H9 (cell line): ENCODE data around the gene HNRNPH2. TPM values are rescaled to one million over a fixed set of nuclear protein-coding genes. Genes with fewer than 3 reads are reported as not detected.

Experiments
- DNase-seq: peaks from one replicate; pipeline ENCODE4 v3.0.0-alpha.2; 2017
- H2AFZ ChIP-seq: one replicate; pipeline ENCODE4 v1.6.1; 2013; ENCODE audit warnings: mild to moderate bottlenecking, low read length, control low read depth, moderate library complexity
- H2AK5ac ChIP-seq: 2 replicates; pipeline ENCODE4 v1.6.1; 2013; ENCODE audit warnings: low read length, control low read depth, mixed read lengths; ENCODE audit not compliant: insufficient read length
- H2BK120ac ChIP-seq: one replicate; pipeline ENCODE4 v1.6.1; 2013; ENCODE audit warnings: low read depth, mild to moderate bottlenecking, low read length, control low read depth, inconsistent platforms; ENCODE audit not compliant: poor library complexity, severe bottlenecking
- H2BK12ac ChIP-seq: 2 replicates; pipeline ENCODE4 v1.6.1; 2013; ENCODE audit warnings: low read length, control low read depth, mixed read lengths, low read depth; ENCODE audit not compliant: insufficient read length
- H2BK15ac ChIP-seq: 2 replicates; pipeline ENCODE4 v1.6.1; 2013; ENCODE audit warnings: low read depth, low read length, control low read depth
- H2BK20ac ChIP-seq: one replicate; pipeline ENCODE4 v1.6.1; 2013; ENCODE audit warnings: low read depth, mild to moderate bottlenecking, low read length, control low read depth, inconsistent platforms; ENCODE audit not compliant: poor library complexity, severe bottlenecking
- H2BK5ac ChIP-seq: 2 replicates; pipeline ENCODE4 v1.6.1; 2013; ENCODE audit warnings: low read length, control low read depth, mixed read lengths; ENCODE audit not compliant: insufficient read length
- H3K14ac ChIP-seq: 2 replicates; pipeline ENCODE4 v1.6.1; 2013; ENCODE audit warnings: low read length, control low read depth; ENCODE audit not compliant: insufficient read depth
- H3K18ac ChIP-seq: 2 replicates; pipeline ENCODE4 v1.6.1; 2013; ENCODE audit warnings: low read depth, mild to moderate bottlenecking, mixed read lengths, low read length, control low read depth; ENCODE audit not compliant: insufficient read length
- H3K23ac ChIP-seq: 2 replicates; pipeline ENCODE4 v1.6.1; 2013; ENCODE audit warnings: low read length, control low read depth, mixed read lengths, low read depth; ENCODE audit not compliant: insufficient read length
- H3K23me2 ChIP-seq: 2 replicates; pipeline ENCODE4 v1.6.1; 2013; ENCODE audit warnings: low read depth, mild to moderate bottlenecking, mixed read lengths, low read length, control low read depth; ENCODE audit not compliant: insufficient read length, poor library complexity, severe bottlenecking
- H3K27ac ChIP-seq: 2 replicates; pipeline ENCODE4 v1.5.1; 2013; ENCODE audit warnings: low read length, control low read depth, mixed read lengths, low read depth; ENCODE audit not compliant: insufficient read length
- H3K27me3 ChIP-seq: 2 replicates; pipeline ENCODE4 v1.6.1; 2013; ENCODE audit warnings: low read length, control low read depth, inconsistent platforms; ENCODE audit not compliant: insufficient read depth
- H3K4ac ChIP-seq: 2 replicates; pipeline ENCODE4 v1.6.1; 2013; ENCODE audit warnings: low read depth, mild to moderate bottlenecking, control low read depth, inconsistent platforms, low read length, moderate library complexity
- H3K4me1 ChIP-seq: 2 replicates; pipeline ENCODE4 v1.6.1; 2013; ENCODE audit warnings: low read length, control low read depth, inconsistent platforms; ENCODE audit not compliant: insufficient read depth
- H3K4me2 ChIP-seq: 2 replicates; pipeline ENCODE4 v1.6.1; 2013; ENCODE audit warnings: low read length, control low read depth, mixed read lengths; ENCODE audit not compliant: insufficient read length, insufficient read depth
- H3K56ac ChIP-seq: 2 replicates; pipeline ENCODE4 v1.6.1; 2013; ENCODE audit warnings: low read depth, mild to moderate bottlenecking, mixed read lengths, low read length, control low read depth; ENCODE audit not compliant: insufficient read length
- H3K79me1 ChIP-seq: 2 replicates; pipeline ENCODE4 v1.6.1; 2013; ENCODE audit warnings: low read depth, mild to moderate bottlenecking, moderate library complexity, low read length, control low read depth, inconsistent platforms; ENCODE audit not compliant: insufficient read depth, poor library complexity, severe bottlenecking
- H3K79me2 ChIP-seq: 2 replicates; pipeline ENCODE4 v1.6.1; 2013; ENCODE audit warnings: low read length, control low read depth, inconsistent platforms; ENCODE audit not compliant: insufficient read depth
- H3K9ac ChIP-seq: 2 replicates; pipeline ENCODE4 v1.6.1; 2013; ENCODE audit warnings: low read length, control low read depth, mixed read lengths; ENCODE audit not compliant: insufficient read length; ENCODE audit errors: extremely low read depth
- H3K9me3 ChIP-seq: one replicate; pipeline ENCODE4 v1.6.1; 2013; ENCODE audit warnings: low read depth, low read length, inconsistent platforms; ENCODE audit not compliant: control insufficient read depth
- H3T11ph ChIP-seq: one replicate; pipeline ENCODE4 v1.6.1; 2013; ENCODE audit warnings: mild to moderate bottlenecking, low read length, control low read depth, inconsistent platforms
- H4K20me1 ChIP-seq: one replicate; pipeline ENCODE4 v1.6.1; 2013; ENCODE audit not compliant: control insufficient read depth, insufficient read length, insufficient read depth
- H4K5ac ChIP-seq: 2 replicates; pipeline ENCODE4 v1.6.1; 2013; ENCODE audit warnings: low read depth, mild to moderate bottlenecking, mixed read lengths, low read length, control low read depth; ENCODE audit not compliant: insufficient read length
- H4K8ac ChIP-seq: replicated peaks from 2 replicates; pipeline ENCODE4 v1.6.1; 2013; ENCODE audit warnings: low read length, control low read depth, mixed read lengths, low read depth; ENCODE audit not compliant: insufficient read length
- H4K91ac ChIP-seq: 2 replicates; pipeline ENCODE4 v1.6.1; 2013; ENCODE audit warnings: low read depth, mild to moderate bottlenecking, moderate library complexity, mixed read lengths, low read length, control low read depth; ENCODE audit not compliant: insufficient read length
- H3K27ac Mint-ChIP-seq, 3 experiments: 2 replicates in 2 of 3; 3 replicates in 1 of 3; pipeline ENCODE4 v1.8.0; 2020 to 2021; ENCODE audit warnings: mixed read lengths in 3 of 3, mild to moderate bottlenecking in 1 of 3, moderate library complexity in 1 of 3
- H3K27me3 Mint-ChIP-seq: 2 replicates; pipeline ENCODE4 v1.8.0; 2021; ENCODE audit warnings: low read depth, mild to moderate bottlenecking, moderate library complexity, mixed read lengths
- H3K36me3 Mint-ChIP-seq, 3 experiments: 2 replicates in 2 of 3; 3 replicates in 1 of 3; pipeline ENCODE4 v1.8.0; 2020 to 2021; ENCODE audit warnings: low read depth in 3 of 3, mixed read lengths in 3 of 3; ENCODE audit not compliant: insufficient read depth in 1 of 3
- H3K4me1 Mint-ChIP-seq, 2 experiments: 2 replicates each; pipeline ENCODE4 v1.8.0; 2020; ENCODE audit warnings: mixed read lengths in 2 of 2
- H3K4me3 Mint-ChIP-seq, 2 experiments: 2 replicates in 1 of 2; 3 replicates in 1 of 2; pipeline ENCODE4 v1.8.0; 2020 to 2021; ENCODE audit warnings: mild to moderate bottlenecking in 2 of 2, mixed read lengths in 2 of 2, moderate library complexity in 1 of 2
- H3K9me3 Mint-ChIP-seq, 2 experiments: 2 replicates in 1 of 2; 3 replicates in 1 of 2; pipeline ENCODE4 v1.8.0; 2020; ENCODE audit warnings: mild to moderate bottlenecking in 2 of 2, mixed read lengths in 2 of 2, moderate library complexity in 1 of 2
- CTCF ChIP-seq: fragments of 200-600 bp; sonication (generic); conservative IDR thresholded peaks from 3 replicates; pipeline ENCODE4 v1.8.0; 2021; ENCODE audit warnings: antibody characterized with exemption, mild to moderate bottlenecking
- WGBS: extraction: QIAGEN DNeasy Blood & Tissue Kit; methylation state at CpG from one replicate; pipeline ENCODE4 v1.1.7; 2013; ENCODE audit warnings: missing lambda C conversion rate, low lambda C conversion rate, mixed read lengths; ENCODE audit not compliant: insufficient read length; ENCODE audit errors: extremely low coverage; 5-methylcytosine and 5-hydroxymethylcytosine counted together
- total RNA-seq: library from RNA; stranded (reverse); gene quantifications from 2 replicates; pipeline ENCODE4 v1.2.1, GENCODE V29; 2021

Gene HNRNPH2
- total RNA-seq, 1 experiment from 2014 or later: 60.2 TPM

GRCh38 chrX:101395789-101396188, 12.2 kb upstream of the HNRNPH2 start:
- no peaks in the 10 kb centered on the region for H3K23me2 ChIP-seq
- H3K27ac ChIP-seq: no peak overlapping the region
- H3K27me3 Mint-ChIP-seq: no peaks in the 10 kb centered on the region; the same call in 1 of the 2 replicates
- no peak overlapping the region for H2BK120ac ChIP-seq
- no CpG with 5 or more reads among the region's 1 CpG for WGBS
- H3K27me3 ChIP-seq: no peaks in the 10 kb centered on the region
- H3K4me3 Mint-ChIP-seq: no peak overlapping the region
- no peak overlapping the region for H2AFZ ChIP-seq
- H3K4me2 ChIP-seq: no peak overlapping the region
- H3K9me3 ChIP-seq: peaks cover 29% of the 10 kb centered on the region
- DNase-seq: no peak
- H3T11ph ChIP-seq: no peak overlapping the region
- H3K36me3 Mint-ChIP-seq: peaks cover 41 to 62% (median 59%) of the 10 kb centered on the region in 3 experiments
- no peak overlapping the region for H3K14ac ChIP-seq
- H3K56ac ChIP-seq: no peak overlapping the region
- peaks cover 5 to 7% of the 10 kb centered on the region in 2 experiments; a peak in 1 of 4 replicates for H3K4me1 Mint-ChIP-seq
- no peak overlapping the region for H2BK15ac ChIP-seq
- no peak for TF ChIP-seq CTCF
- H3K4ac ChIP-seq: no peak overlapping the region
- H3K27ac Mint-ChIP-seq: peak overlapping the region in 1 of 3 experiments; percentile 3; a peak in 1 of 7 replicates
- H4K20me1 ChIP-seq: no peaks in the 10 kb centered on the region
- no peak overlapping the region for H3K9ac ChIP-seq
- no peak overlapping the region for H4K8ac ChIP-seq
- H4K91ac ChIP-seq: no peak overlapping the region
- no peak overlapping the region for H2BK5ac ChIP-seq
- H2BK12ac ChIP-seq: no peak overlapping the region
- peaks cover 64 to 67% of the 10 kb centered on the region in 2 experiments for H3K9me3 Mint-ChIP-seq
- no peak overlapping the region for H3K23ac ChIP-seq
- no peaks in the 10 kb centered on the region for H3K79me1 ChIP-seq
- no peak overlapping the region for H2BK20ac ChIP-seq
- no peak overlapping the region for H2AK5ac ChIP-seq
- H3K4me1 ChIP-seq: no peaks in the 10 kb centered on the region
- no peak overlapping the region for H3K18ac ChIP-seq
- H3K79me2 ChIP-seq: no peaks in the 10 kb centered on the region
- no peak overlapping the region for H4K5ac ChIP-seq
